Fibroblast of peridontal ligament (primary cell): ENCODE results near the gene KRT9.
A peak's percentile ranks its signal among the peaks of the same experiment; 100 is the strongest.
"Not testable (repeated sequence)": the region's sequence is repeated elsewhere in the genome, so short reads cannot be mapped to it uniquely, and the experiment has no call there.

Experiments
- DNase-seq: peaks from one replicate; pipeline ENCODE4 v3.0.0-alpha.2; 2010; ENCODE audit errors: extremely low read depth

KRT9 gene

GRCh38 chr17:41578971-41579370 is 7.1 kb upstream of the KRT9 start:
- DNase-seq, result no peak

GRCh38 chr17:41578538-41578937 is 6.7 kb upstream of the KRT9 start:
- no peak for DNase-seq

DNA sequence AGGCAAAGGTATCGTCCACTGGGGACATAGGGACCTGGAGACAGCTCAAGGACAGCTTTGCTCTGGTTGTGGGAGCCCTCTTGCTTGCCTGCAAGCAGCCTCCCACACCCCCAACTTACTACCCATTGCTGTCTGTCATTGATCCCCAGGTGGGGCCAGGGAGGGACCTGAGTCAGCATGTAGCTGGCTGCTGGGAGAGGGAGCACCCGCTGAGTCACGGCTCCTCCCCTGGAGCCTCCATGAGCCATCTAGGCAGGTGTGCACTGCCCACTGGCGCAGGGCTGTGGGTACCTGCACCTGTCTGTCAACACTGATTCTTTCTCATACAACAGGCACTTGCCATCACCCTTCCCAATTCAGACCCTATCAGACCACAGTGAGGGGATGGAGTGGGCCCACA is 4.9 kb upstream of the KRT9 start:
- not testable (repeated sequence) for DNase-seq

DNA sequence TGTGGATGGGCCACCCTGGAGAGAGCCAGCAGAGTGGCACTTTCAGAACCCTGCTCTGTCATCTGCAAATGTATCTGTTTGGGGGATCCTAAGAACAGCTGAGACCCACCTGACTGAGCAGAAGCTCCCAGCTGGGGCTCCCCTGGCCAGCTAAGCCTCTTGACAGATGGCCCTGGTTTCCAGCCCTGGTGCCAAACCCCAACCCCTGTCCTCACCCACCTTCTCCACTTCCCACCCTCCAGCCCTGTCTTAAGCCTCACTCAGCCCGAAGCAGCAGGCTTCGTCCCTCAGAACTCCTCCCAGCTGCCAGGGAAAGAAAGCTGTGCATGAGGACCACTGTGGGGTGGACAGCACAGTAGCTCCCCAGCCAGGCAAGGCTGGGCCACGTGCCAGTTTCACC is 3.5 kb upstream of the KRT9 start:
- DNase-seq, result no peak

DNA sequence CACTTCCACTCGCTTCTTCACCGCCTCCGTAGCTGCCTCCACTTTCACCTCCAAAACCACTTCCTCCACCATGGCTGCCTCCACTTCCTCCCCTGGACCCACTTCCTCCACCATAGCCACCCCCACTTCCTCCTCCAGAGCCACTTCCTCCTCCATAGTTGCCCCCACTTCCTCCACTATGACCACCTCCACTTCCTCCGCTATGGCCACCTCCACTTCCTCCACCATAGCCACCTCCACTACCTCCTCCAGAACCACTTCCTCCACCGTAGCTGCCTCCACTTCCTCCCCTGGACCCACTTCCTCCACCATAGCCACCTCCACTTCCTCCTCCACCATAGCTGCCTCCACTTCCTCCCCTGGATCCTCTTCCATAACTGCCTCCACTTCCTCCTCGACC is 4.5 kb downstream of the KRT9 start:
- DNase-seq, result no peak

GRCh38 chr17:41565338-41565737 is 6.5 kb downstream of the KRT9 start:
- DNase-seq, result no peak

DNA sequence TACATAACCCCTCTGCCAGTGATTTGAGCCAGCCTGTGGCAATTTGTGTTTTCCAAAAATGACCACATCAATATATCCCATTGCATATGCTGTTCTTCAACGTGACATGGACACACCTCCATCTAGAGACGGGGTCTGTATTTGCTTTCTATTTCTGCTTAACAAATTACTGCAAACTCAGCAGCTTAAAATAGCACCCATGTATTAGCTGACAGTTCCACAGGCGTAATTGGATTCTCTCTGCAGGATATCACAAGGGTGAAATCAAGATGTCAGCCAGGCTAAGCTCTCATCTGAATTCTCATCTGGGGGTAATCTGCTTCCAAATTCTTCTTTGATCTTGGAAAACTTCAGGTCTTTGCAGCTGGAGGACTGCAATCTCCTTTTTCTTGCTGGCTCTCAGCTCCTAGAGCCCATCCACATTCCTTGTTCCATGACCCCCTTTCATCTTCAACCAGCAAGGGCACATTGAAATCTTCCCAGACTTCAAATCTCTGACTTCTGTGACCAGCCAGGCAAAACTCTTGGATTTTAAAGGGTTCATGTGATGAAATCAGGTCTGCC is 8.2 kb downstream of the KRT9 start:
- no peak for DNase-seq

DNA sequence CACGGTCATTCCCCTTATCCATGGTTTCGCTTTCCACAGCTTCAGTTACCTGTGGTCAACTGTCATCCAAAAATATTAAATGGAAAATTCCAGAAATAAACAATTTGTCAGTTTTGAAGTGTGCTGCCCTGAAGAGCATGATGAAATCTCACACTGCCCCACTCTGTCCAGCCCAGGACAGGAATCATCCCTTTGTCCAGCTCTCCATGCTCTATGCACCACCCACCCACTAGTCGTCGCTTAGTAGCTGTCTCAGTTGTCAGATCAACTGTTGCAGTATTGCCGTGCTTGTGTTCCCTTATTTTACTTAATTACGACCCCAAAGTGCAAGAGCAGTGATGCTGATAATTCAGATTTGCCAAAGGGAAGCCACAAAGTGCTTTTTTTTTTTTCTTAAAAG is 10.3 kb downstream of the KRT9 start:
- DNase-seq, result no peak

- peak; percentile 51 for DNase-seq
Observed at GRCh38 chr17:41559548-41559947, 12.3 kb downstream of the KRT9 start.

DNA sequence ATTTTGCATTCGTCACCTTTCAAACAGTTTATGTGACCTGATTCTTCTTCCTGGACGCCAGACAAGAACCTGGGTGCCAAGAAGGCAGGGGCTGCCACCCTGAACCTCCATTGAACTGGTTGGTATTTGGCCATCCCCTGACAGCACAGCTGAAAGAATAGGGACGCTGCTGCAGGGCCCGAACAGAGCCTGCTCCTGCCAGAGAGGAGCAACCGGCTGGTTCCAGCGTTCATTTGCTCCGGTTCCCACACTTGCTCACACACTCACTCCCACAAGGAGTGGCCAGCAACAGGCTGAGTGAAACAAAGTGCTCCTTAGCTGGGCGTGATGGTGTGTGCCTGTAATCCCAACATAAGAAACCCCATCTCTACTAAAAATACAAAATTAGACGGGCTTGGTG is 14.9 kb downstream of the KRT9 start:
- no peak for DNase-seq

GRCh38 chr17:41556306-41556705 is 15.6 kb downstream of the KRT9 start:
- DNase-seq, result no peak

- DNase-seq, result no peak
Observed at GRCh38 chr17:41555105-41555887, 16.6 kb downstream of the KRT9 start.

- peak; percentile 62 for DNase-seq
Observed at GRCh38 chr17:41553987-41554680, 17.7 kb downstream of the KRT9 start.

- DNase-seq, result peak; percentile 27
Observed at GRCh38 chr17:41553176-41553575, 18.7 kb downstream of the KRT9 start.

GRCh38 chr17:41552455-41552854 is 19.4 kb downstream of the KRT9 start:
- no peak for DNase-seq

- peak; percentile 57 for DNase-seq
Observed at GRCh38 chr17:41551365-41551764, 20.5 kb downstream of the KRT9 start.

DNA sequence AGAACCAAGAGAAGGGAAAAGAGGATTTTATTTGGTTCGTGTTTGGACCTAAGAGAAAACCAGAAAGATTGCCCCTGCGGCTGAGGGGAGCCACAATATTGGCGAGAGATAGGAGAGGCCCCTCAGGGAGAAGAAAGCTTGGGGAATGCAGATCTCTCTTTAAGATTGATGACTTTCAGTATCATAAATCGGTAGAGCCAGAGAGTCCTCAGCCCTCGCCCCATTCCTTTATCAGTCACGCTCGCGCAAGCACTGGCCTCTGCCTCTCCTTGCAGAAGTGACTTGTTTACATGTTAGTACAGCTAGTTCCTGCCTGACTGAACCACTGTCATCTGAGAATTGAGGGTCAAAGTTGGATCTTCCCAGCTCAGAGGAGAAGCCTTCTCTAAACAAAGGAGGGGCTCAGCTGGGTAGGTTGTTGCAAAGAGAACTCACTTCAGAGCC is 22.2 kb downstream of the KRT9 start:
- peak; percentile 12 for DNase-seq

DNA sequence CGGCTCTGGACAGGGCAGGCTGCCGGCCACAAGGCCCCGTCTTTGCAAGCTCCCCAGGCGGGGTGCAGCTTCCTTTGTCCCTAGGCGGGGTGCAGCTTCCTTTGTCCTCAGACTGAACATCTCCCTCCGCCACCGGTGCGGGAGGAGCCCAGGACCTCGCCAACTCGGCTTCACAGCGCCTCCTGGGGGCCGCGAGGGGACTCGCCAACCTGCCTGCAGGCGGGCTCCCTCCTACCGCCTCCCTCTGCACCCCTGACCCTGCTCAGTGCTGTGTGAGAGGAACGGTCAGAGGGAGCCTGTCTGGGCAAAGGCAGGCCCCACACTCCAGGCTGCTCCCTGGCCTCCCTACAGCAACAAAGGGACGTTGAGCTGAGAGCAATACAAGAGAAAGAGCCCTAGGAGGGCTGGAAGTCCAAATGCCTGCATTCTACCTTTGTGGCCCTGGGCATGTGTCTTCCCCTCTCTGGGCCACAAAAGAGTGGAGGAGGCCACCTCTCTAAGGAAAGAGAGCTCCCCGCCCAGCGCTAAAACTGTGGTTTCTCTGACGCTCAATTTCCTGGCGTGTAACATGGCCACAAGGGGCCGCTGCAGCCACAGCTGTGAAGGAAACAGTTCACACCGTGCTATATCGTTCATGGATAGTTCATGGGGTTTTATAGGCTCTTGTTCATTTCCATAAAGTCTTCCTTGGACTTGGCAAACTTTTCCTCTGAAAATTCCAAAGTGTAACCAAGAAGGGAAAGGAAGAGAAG is 22.8 kb downstream of the KRT9 start:
- DNase-seq, result peak; percentile 92

DNA sequence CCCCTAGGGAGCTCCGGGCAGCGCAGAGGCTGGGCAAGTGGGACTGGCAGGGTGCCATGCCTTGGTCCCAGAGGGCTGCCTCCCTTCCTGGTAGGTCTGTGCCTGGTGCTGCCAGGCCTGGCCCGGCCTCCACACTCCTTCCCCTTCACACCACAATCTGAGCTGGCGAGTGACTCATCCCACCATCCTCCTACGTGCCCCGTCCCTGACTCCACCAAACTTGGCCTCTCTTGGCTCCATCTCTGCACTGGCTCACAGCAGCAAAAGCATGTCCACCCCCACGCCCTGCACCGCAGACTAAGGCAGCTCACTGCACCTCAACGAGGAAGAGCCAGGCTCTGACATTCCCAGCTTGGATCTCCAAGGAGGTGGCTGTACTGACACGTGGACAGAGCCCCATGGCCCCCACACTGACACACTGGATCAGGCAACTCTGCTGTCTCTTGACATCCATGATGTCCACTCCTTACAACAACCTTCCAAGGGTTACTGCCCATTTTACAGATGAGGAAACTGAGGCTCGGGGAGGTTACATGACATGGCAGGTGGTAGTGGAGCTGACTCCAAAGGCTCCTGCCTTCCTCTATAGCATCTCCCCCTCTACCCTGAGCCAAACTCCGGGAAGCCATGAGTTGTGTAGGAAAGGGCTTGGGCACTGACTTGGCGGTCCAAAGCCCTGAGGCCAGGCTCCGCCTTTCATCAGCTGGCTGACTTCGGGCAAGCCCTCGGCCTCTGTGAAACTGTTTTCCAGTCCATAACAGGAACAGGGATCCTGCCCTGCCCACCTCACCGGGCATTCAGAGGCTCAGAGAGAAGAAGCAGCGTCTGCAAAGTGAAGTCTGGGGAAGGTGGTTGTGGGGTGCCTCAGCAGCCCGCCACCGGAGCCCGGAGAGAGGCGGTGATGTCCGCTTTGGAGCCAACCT is 23.7 kb downstream of the KRT9 start:
- DNase-seq, result peak; percentile 98

DNA sequence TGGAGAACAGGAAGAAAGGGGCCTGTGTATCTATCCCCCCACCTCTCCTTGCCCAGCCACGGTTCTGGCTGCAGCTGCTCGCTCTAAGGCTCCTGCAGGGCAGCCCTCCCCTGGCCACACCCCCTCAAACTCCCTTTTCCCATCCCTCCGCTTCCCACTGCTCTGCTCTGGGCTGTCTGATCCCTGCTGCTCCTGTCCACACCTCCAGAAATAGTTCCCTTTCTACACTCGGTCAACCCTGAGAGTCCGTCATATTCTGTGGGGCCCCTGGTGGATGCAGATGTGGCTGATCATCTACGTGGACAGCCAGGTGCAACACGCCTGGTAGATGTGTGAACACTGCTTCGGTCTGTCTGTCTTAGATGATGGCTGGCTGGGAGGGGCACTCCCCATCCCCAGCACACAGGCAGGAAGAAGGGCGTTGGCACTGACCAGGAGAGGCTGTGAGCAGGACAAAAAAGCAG is 24.4 kb downstream of the KRT9 start:
- no peak for DNase-seq

DNA sequence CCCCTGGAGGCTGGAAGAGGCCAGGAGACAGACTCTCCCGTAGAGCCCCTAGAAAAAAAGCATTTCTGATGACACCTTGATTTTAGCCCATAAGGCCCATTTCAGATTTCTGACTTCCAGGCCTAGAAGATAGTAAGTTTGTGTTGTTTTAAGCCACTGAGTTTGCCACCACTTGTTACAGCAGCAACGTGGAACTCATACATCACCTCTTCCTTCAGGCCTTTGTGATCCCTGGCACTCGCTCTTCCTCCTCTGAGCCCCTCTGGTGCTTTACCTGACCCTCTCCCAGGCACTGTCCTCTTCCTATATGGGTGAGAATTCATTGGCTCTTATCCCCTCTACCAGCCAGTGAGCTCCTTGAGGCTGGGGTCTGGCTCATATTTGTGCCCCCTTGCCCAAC is 25.0 kb downstream of the KRT9 start:
- no peak for DNase-seq
